ENCODE measurements around the gene SLC10A3.

GRCh38 chrX:154481195-154481594 is 9.2 kb downstream of the SLC10A3 start:
- TF ChIP-seq CTCF (IDR thresholded peaks at IDR 0.05; ENCODE audit: control extremely low read depth in 1 of 3, insufficient read depth in 1 of 3, low read depth in 1 of 3, low read length in 3 of 3) (no peak), RAD21 (IDR thresholded peaks at IDR 0.05 in 1 of 2, conservative IDR thresholded peaks at IDR 0.05 in 1 of 2; ENCODE audit: low read depth in 2 of 2, low read length in 2 of 2) (no peak)

All from H1 (cell line).